ENCODE measurements around the gene F7. TPM values are rescaled to one million over a fixed set of nuclear protein-coding genes. Genes with fewer than 3 reads are reported as not detected.

Gene F7
- total RNA-seq, 1 experiment from 2014 or later, result not detected

GRCh38 chr13:113097651-113098050 lies 7.9 kb upstream of the F7 start:
- BruUV-seq (replicated peaks), result no TSS peak
- no peak for ATAC-seq
- Histone ChIP-seq H3K36me3 (ENCODE audit: control insufficient read depth, insufficient read depth, low read length) (no peaks in the 10 kb centered on the region), H3K27ac (ENCODE audit: low read length) (no peak overlapping the region), H3K27me3 (ENCODE audit: control insufficient read depth, insufficient read depth, low read length) (no peaks in the 10 kb centered on the region), H3K9me3 (ENCODE audit: control insufficient read depth, insufficient read depth, low read depth, low read length) (no peaks in the 10 kb centered on the region), H3K4me1 (ENCODE audit: control insufficient read depth, insufficient read depth, low read length) (no peaks in the 10 kb centered on the region), H3K4me3 (ENCODE audit: low read depth in 2 of 2, low read length in 2 of 2) (no peak overlapping the region)
- in situ Hi-C loops (cut with HindIII; ENCODE audit: low pct_unique_long_range_greater_than_20kb, low sequenced_read_pairs), result no loop called here
- POLR2A ChIA-PET, result no interaction called here
- intact Hi-C loops (cut with micrococcal nuclease; ENCODE audit: unreplicated experiment), result no loop called here
- DNase-seq (ENCODE audit: low read depth, low spot score), result no peak
- CTCF ChIA-PET, result no interaction called here
- no peak for TF ChIP-seq POLR2AphosphoS5 (IDR thresholded peaks at IDR 0.05; ENCODE audit: low read depth, low read length)
- no peak for TF ChIP-seq CTCF (IDR thresholded peaks at IDR 0.05)
- no peak for TF ChIP-seq REST (IDR thresholded peaks at IDR 0.05; ENCODE audit: insufficient read depth in 1 of 2, low read depth in 2 of 2, low read length in 1 of 2)
- no peak for TF ChIP-seq SIN3A (IDR thresholded peaks at IDR 0.05; ENCODE audit: borderline replicate concordance, insufficient read depth, low read depth, low read length)
- no peak for TF ChIP-seq TCF7L2 (IDR thresholded peaks at IDR 0.05; ENCODE audit: low read depth, low read length)

- Histone ChIP-seq H3K27ac (ENCODE audit: low read length) (no peak overlapping the region), H3K9me3 (ENCODE audit: control insufficient read depth, insufficient read depth, low read depth, low read length) (no peaks in the 10 kb centered on the region), H3K4me1 (ENCODE audit: control insufficient read depth, insufficient read depth, low read length) (no peaks in the 10 kb centered on the region), H3K36me3 (ENCODE audit: control insufficient read depth, insufficient read depth, low read length) (no peaks in the 10 kb centered on the region), H3K27me3 (ENCODE audit: control insufficient read depth, insufficient read depth, low read length) (no peaks in the 10 kb centered on the region), H3K4me3 (ENCODE audit: low read depth in 2 of 2, low read length in 2 of 2) (no peak overlapping the region)
- intact Hi-C loops (cut with micrococcal nuclease; ENCODE audit: unreplicated experiment), result no loop called here
- ChIA-PET CTCF (no interaction called here), POLR2A (no interaction called here)
- no peak for TF ChIP-seq CTCF (IDR thresholded peaks at IDR 0.05)
- no peak for TF ChIP-seq TCF7L2 (IDR thresholded peaks at IDR 0.05; ENCODE audit: low read depth, low read length)
- TF ChIP-seq POLR2AphosphoS5 (IDR thresholded peaks at IDR 0.05; ENCODE audit: low read depth, low read length), result no peak
- TF ChIP-seq SIN3A (IDR thresholded peaks at IDR 0.05; ENCODE audit: borderline replicate concordance, insufficient read depth, low read depth, low read length), result no peak
- no peak for TF ChIP-seq REST (IDR thresholded peaks at IDR 0.05; ENCODE audit: insufficient read depth in 1 of 2, low read depth in 2 of 2, low read length in 1 of 2)
- ATAC-seq (no peak), DNase-seq (ENCODE audit: low read depth, low spot score) (no peak)
- in situ Hi-C loops (cut with HindIII; ENCODE audit: low pct_unique_long_range_greater_than_20kb, low sequenced_read_pairs), result no loop called here
- no TSS peak for BruUV-seq (replicated peaks)
Observed at GRCh38 chr13:113098162-113098732, 7.3 kb upstream of the F7 start.

All from Panc1 (cell line).